Left ventricle myocardium superior (tissue), 1 donor: ENCODE results near the gene TCERG1L. TPM values are rescaled to one million over a fixed set of nuclear protein-coding genes. Genes with fewer than 3 reads are reported as not detected.
"Not testable (repeated sequence)": the region's sequence is repeated elsewhere in the genome, so short reads cannot be mapped to it uniquely, and the experiment has no call there.

Source experiments
- ATAC-seq: fragments of 200-7000 bp; cut with Tn5 transposase; one replicate; pipeline ENCODE4 v1.9.1; 2020; ENCODE audit warnings: mild to moderate bottlenecking, moderate library complexity
- DNase-seq: peaks from one replicate; pipeline ENCODE4 v3.0.0-alpha.2; 2020
- intact Hi-C: fragments of 100-400 bp; cut with micrococcal nuclease; formaldehyde crosslinking; loops from one replicate; pipeline ENCODE4 v1.11.0; 2022
- total RNA-seq: library from RNA; stranded (reverse); fragmentation: NEBNext Ultra II Directional; extraction: Animal tissue kit (Norgen Biotek cat#: 25700); gene quantifications from one replicate; pipeline ENCODE4 v1.2.1, GENCODE V29; 2021
- donor health status: DM: no; HTN: yes; CAD: no; lungs with severe emphysema.

TCERG1L gene
- total RNA-seq, 1 donor from 2014 or later, result not detected

GRCh38 chr10:131237991-131238651, 73.4 kb downstream of the TCERG1L start:
- no peak for ATAC-seq
- intact Hi-C loops, result no loop called here
- DNase-seq, result no peak

GRCh38 chr10:131234606-131235005, 76.9 kb downstream of the TCERG1L start:
- DNase-seq, intact Hi-C loops, ATAC-seq: not testable (repeated sequence)

GRCh38 chr10:131233611-131234258, 77.8 kb downstream of the TCERG1L start:
- ATAC-seq, result no peak
- no peak for DNase-seq
- intact Hi-C loops, result no loop called here

- DNase-seq (no peak), ATAC-seq (no peak)
- intact Hi-C loops, result no loop called here
Measured at GRCh38 chr10:131231965-131232541, 79.5 kb downstream of the TCERG1L start.

- ATAC-seq, result no peak
- intact Hi-C loops, result no loop called here
- DNase-seq, result no peak
Measured at GRCh38 chr10:131231323-131231964, 80.1 kb downstream of the TCERG1L start.

GRCh38 chr10:131230641-131231322, 80.7 kb downstream of the TCERG1L start:
- ATAC-seq (no peak), DNase-seq (no peak)
- intact Hi-C loops, result no loop called here

- DNase-seq (no peak), ATAC-seq (no peak)
- intact Hi-C loops, result no loop called here
Measured at GRCh38 chr10:131230166-131230565, 81.4 kb downstream of the TCERG1L start.

GRCh38 chr10:131227163-131227740, 84.3 kb downstream of the TCERG1L start:
- intact Hi-C loops, result no loop called here
- no peak for DNase-seq
- no peak for ATAC-seq

GRCh38 chr10:131226446-131227162, 84.9 kb downstream of the TCERG1L start:
- DNase-seq (no peak), ATAC-seq (no peak)
- intact Hi-C loops, result no loop called here

- DNase-seq (no peak), ATAC-seq (no peak)
- intact Hi-C loops, result no loop called here
Measured at GRCh38 chr10:131224106-131224505, 87.4 kb downstream of the TCERG1L start.

- intact Hi-C loops, result no loop called here
Measured at GRCh38 chr10:131223422-131223821, 88.1 kb downstream of the TCERG1L start.

GRCh38 chr10:131222986-131223385, 88.5 kb downstream of the TCERG1L start:
- DNase-seq (no peak), ATAC-seq (no peak)
- intact Hi-C loops, result no loop called here

More at GRCh38 chr10:131223422-131223821, 88.1 kb downstream of the TCERG1L start:
- ATAC-seq, result no peak
- no peak for DNase-seq

GRCh38 chr10:131221632-131222277, 89.8 kb downstream of the TCERG1L start:
- intact Hi-C loops, result no loop called here
- no peak for DNase-seq
- ATAC-seq, result no peak

- no peak for ATAC-seq
- intact Hi-C loops, result no loop called here
- no peak for DNase-seq
Measured at GRCh38 chr10:131220601-131221171, 90.8 kb downstream of the TCERG1L start.

GRCh38 chr10:131219955-131220489, 91.5 kb downstream of the TCERG1L start:
- ATAC-seq, result no peak
- intact Hi-C loops, result no loop called here
- DNase-seq, result no peak

GRCh38 chr10:131219584-131219886, 92.0 kb downstream of the TCERG1L start:
- DNase-seq, result no peak
- ATAC-seq, result no peak
- intact Hi-C loops, result no loop called here

GRCh38 chr10:131218811-131219583, 92.5 kb downstream of the TCERG1L start:
- ATAC-seq, result no peak
- intact Hi-C loops, result no loop called here
- no peak for DNase-seq
